ENCODE results near the gene JAM2. TPM values are rescaled to one million over a fixed set of nuclear protein-coding genes. Genes with fewer than 3 reads are reported as not detected.

Gene JAM2, protein sequence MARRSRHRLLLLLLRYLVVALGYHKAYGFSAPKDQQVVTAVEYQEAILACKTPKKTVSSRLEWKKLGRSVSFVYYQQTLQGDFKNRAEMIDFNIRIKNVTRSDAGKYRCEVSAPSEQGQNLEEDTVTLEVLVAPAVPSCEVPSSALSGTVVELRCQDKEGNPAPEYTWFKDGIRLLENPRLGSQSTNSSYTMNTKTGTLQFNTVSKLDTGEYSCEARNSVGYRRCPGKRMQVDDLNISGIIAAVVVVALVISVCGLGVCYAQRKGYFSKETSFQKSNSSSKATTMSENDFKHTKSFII
- 11.3 TPM for polyA plus RNA-seq
- long read RNA-seq, donor 1, partial matches to known transcripts, result 218 of 480 reads
- long read RNA-seq, donor 1, other reads (novel, unspliced or antisense), result 261 of 480 reads
- long read RNA-seq, donor 2, result 0 reads
- long read RNA-seq, donor 3, partial matches to known transcripts, result 0 of 2 reads
- long read RNA-seq, donor 3, other reads (novel, unspliced or antisense), result 0 of 2 reads
- long read RNA-seq, donor 4, result 0 reads
- long read RNA-seq, donor 5, partial matches to known transcripts, result 0 of 1 reads
- long read RNA-seq, donor 5, other reads (novel, unspliced or antisense), result 0 of 1 reads
- long read RNA-seq, donor 6, result 0 reads
- long read RNA-seq, donor 7, partial matches to known transcripts, result 0 of 1 reads
- long read RNA-seq, donor 7, other reads (novel, unspliced or antisense), result 0 of 1 reads
- long read RNA-seq, donor 8, partial matches to known transcripts, result 7 of 9 reads
- long read RNA-seq, donor 8, other reads (novel, unspliced or antisense), result 0 of 9 reads
- long read RNA-seq, donor 9, partial matches to known transcripts, result 561 of 1,196 reads
- long read RNA-seq, donor 9, other reads (novel, unspliced or antisense), result 635 of 1,196 reads
- long read RNA-seq, donor 10, partial matches to known transcripts, result 216 of 1,297 reads
- long read RNA-seq, donor 10, other reads (novel, unspliced or antisense), result 1,081 of 1,297 reads
- long read RNA-seq, donor 11, partial matches to known transcripts, result 407 of 864 reads
- long read RNA-seq, donor 11, other reads (novel, unspliced or antisense), result 456 of 864 reads

- Histone ChIP-seq H3K4me1 (ENCODE audit: control insufficient read depth, insufficient read depth, low read length) (no peaks in the 10 kb centered on the region), H3K27me3 (ENCODE audit: control insufficient read depth, insufficient read depth, low read length) (peaks cover 38% of the 10 kb centered on the region), H3K4me3 (ENCODE audit: low read length) (peak within 1 kb of the TSS; percentile 55), H3K27ac (ENCODE audit: low read length) (peak within 1 kb of the TSS; percentile 45), H3K9me3 (ENCODE audit: control insufficient read depth, low read depth, low read length) (no peaks in the 10 kb centered on the region), H3K36me3 (ENCODE audit: control insufficient read depth, insufficient read depth, low read length) (no peaks in the 10 kb centered on the region)
- 0% methylated on average over 1 of the region's 41 CpGs for WGBS (ENCODE audit: insufficient coverage, low lambda C conversion rate)
- DNase-seq, result peak in 1 of 2 donors; percentile 25
Observed at GRCh38 chr21:25638660-25639550, at the start of gene JAM2. TSS of gene JAM2 (plus strand) at chr21:25639258. CDS start at chr21:25639822, 564 bp downstream.

- Histone ChIP-seq H3K4me1 (ENCODE audit: control insufficient read depth, insufficient read depth, low read length) (no peaks in the 10 kb centered on the region), H3K9me3 (ENCODE audit: control insufficient read depth, low read depth, low read length) (no peaks in the 10 kb centered on the region), H3K36me3 (ENCODE audit: control insufficient read depth, insufficient read depth, low read length) (peaks cover 57% of the 10 kb centered on the region), H3K4me3 (ENCODE audit: low read length) (no peak overlapping the region), H3K27ac (ENCODE audit: low read length) (no peak overlapping the region), H3K27me3 (ENCODE audit: control insufficient read depth, insufficient read depth, low read length) (no peaks in the 10 kb centered on the region)
- DNase-seq, result no peak
- WGBS (ENCODE audit: insufficient coverage, low lambda C conversion rate), result 86% methylated on average over 1 of the region's 1 CpG
Observed at GRCh38 chr21:25589887-25590286, 49.2 kb upstream of the JAM2 start.

DNA sequence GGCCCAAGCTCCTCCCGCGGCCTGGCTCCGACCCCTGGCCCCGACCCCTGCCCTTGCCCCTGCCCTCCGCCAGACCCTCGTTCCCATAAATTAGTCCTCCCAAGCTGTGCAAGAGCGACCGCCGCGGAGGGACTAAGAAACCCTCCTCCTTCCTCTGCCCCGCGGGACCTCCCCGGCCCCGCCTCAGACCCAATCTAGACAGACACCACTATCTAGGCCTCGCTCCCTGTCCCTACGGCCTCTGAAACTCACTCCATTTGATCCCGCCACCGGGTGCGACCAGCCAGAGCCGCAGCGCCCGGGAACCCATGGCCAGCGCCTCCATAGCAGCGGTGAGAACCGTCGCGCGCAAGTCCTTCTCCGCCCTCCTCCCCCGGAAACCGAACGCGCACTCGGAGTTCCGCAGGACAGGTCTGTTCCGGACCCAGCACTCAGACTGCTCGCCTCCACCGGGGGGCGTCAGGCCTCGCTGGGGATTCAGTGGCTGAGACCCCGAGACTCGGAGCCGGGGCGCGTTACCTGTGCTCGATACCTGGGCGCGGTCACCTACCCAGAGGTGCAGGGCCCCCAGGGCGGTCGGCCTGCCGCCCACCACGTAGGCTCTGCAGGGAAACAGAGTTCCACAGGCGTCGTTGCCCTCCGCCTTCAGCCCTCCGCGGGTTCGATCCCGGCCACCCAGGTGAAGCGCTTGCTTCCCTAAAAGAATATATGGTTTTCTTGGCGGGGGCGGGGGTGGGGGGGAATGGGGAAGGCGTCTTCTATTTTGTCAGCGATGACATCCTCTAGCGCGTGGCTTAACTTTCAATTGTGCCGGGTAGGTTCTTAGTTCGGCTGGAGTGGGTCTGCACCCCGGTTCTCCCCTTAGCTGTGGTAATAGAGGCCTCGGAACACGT, 31.7 kb upstream of the JAM2 start, which contains the start of gene MRPL39:
TSS of gene MRPL39 (minus strand) at position 331 of the 893 bp plus-strand sequence. CDS start at position 325, 6 bp downstream.
- H3K27me3 ChIP-seq (ENCODE audit: control insufficient read depth, insufficient read depth, low read length), result no peaks in the 10 kb centered on the region
- peaks cover 9% of the 10 kb centered on the region for H3K4me1 ChIP-seq (ENCODE audit: control insufficient read depth, insufficient read depth, low read length)
- H3K36me3 ChIP-seq (ENCODE audit: control insufficient read depth, insufficient read depth, low read length), result peaks cover 21% of the 10 kb centered on the region
- WGBS (ENCODE audit: insufficient coverage, low lambda C conversion rate), result no CpG with 5 or more reads among the region's 71 CpGs
- DNase-seq, result peak; percentile 84 to 90
- peak within 1 kb of the TSS; percentile 96 for H3K4me3 ChIP-seq (ENCODE audit: low read length)
- H3K27ac ChIP-seq (ENCODE audit: low read length), result peak within 1 kb of the TSS; percentile 92
- H3K9me3 ChIP-seq (ENCODE audit: control insufficient read depth, low read depth, low read length), result no peaks in the 10 kb centered on the region

GRCh38 chr21:25608044-25608737, 30.9 kb upstream of the JAM2 start:
- Histone ChIP-seq H3K27me3 (ENCODE audit: control insufficient read depth, insufficient read depth, low read length) (no peaks in the 10 kb centered on the region), H3K4me1 (ENCODE audit: control insufficient read depth, insufficient read depth, low read length) (peaks cover 9% of the 10 kb centered on the region), H3K4me3 (ENCODE audit: low read length) (peak overlapping the region; percentile 96), H3K36me3 (ENCODE audit: control insufficient read depth, insufficient read depth, low read length) (peaks cover 14% of the 10 kb centered on the region), H3K27ac (ENCODE audit: low read length) (no peak overlapping the region), H3K9me3 (ENCODE audit: control insufficient read depth, low read depth, low read length) (no peaks in the 10 kb centered on the region)
- DNase-seq, result peak; percentile 61 to 76
- 60% methylated on average over 1 of the region's 18 CpGs for WGBS (ENCODE audit: insufficient coverage, low lambda C conversion rate)

DNA sequence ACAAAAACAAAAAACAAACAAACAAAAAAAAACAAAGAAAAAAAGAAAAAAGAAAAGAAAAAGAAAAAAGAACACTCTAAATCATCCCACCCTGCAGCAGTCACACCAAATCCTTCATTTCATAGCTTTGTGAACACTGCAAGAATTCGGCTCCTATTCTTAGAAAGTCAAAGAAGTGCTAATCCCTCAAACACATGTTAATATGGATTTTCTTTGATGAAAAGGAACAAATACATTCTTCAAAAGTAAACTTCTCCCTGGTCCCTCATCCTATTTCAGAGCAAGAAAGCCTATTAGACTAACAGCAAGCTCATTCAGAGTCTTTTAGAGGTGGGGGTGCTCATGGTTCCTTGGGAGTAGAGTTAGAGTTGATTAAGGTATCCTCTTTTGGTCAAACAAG, 24.6 kb upstream of the JAM2 start:
- no peak for DNase-seq
- Histone ChIP-seq H3K27me3 (ENCODE audit: control insufficient read depth, insufficient read depth, low read length) (no peaks in the 10 kb centered on the region), H3K9me3 (ENCODE audit: control insufficient read depth, low read depth, low read length) (no peaks in the 10 kb centered on the region), H3K27ac (ENCODE audit: low read length) (no peak overlapping the region), H3K4me1 (ENCODE audit: control insufficient read depth, insufficient read depth, low read length) (no peaks in the 10 kb centered on the region), H3K4me3 (ENCODE audit: low read length) (no peak overlapping the region), H3K36me3 (ENCODE audit: control insufficient read depth, insufficient read depth, low read length) (no peaks in the 10 kb centered on the region)
- WGBS (ENCODE audit: insufficient coverage, low lambda C conversion rate), result no CpG with 5 or more reads among the region's 1 CpG

- no peaks in the 10 kb centered on the region for H3K27me3 ChIP-seq (ENCODE audit: control insufficient read depth, insufficient read depth, low read length)
- 90% methylated on average over 3 of the region's 3 CpGs for WGBS (ENCODE audit: insufficient coverage, low lambda C conversion rate)
- no peaks in the 10 kb centered on the region for H3K9me3 ChIP-seq (ENCODE audit: control insufficient read depth, low read depth, low read length)
- H3K36me3 ChIP-seq (ENCODE audit: control insufficient read depth, insufficient read depth, low read length), result no peaks in the 10 kb centered on the region
- H3K27ac ChIP-seq (ENCODE audit: low read length), result no peak overlapping the region
- H3K4me3 ChIP-seq (ENCODE audit: low read length), result no peak overlapping the region
- DNase-seq, result no peak
- H3K4me1 ChIP-seq (ENCODE audit: control insufficient read depth, insufficient read depth, low read length), result no peaks in the 10 kb centered on the region
Observed at GRCh38 chr21:25615880-25616279, 23.2 kb upstream of the JAM2 start.

- no peak for DNase-seq
- Histone ChIP-seq H3K4me1 (ENCODE audit: control insufficient read depth, insufficient read depth, low read length) (no peaks in the 10 kb centered on the region), H3K27ac (ENCODE audit: low read length) (no peak overlapping the region), H3K36me3 (ENCODE audit: control insufficient read depth, insufficient read depth, low read length) (no peaks in the 10 kb centered on the region), H3K9me3 (ENCODE audit: control insufficient read depth, low read depth, low read length) (no peaks in the 10 kb centered on the region), H3K27me3 (ENCODE audit: control insufficient read depth, insufficient read depth, low read length) (no peaks in the 10 kb centered on the region), H3K4me3 (ENCODE audit: low read length) (no peak overlapping the region)
- no CpG with 5 or more reads among the region's 2 CpGs for WGBS (ENCODE audit: insufficient coverage, low lambda C conversion rate)
Observed at GRCh38 chr21:25619198-25619597, 19.9 kb upstream of the JAM2 start.

GRCh38 chr21:25624511-25624910, 14.5 kb upstream of the JAM2 start:
- no peaks in the 10 kb centered on the region for H3K9me3 ChIP-seq (ENCODE audit: control insufficient read depth, low read depth, low read length)
- no peak overlapping the region for H3K27ac ChIP-seq (ENCODE audit: low read length)
- no peaks in the 10 kb centered on the region for H3K36me3 ChIP-seq (ENCODE audit: control insufficient read depth, insufficient read depth, low read length)
- no peaks in the 10 kb centered on the region for H3K4me1 ChIP-seq (ENCODE audit: control insufficient read depth, insufficient read depth, low read length)
- no peak for DNase-seq
- no peak overlapping the region for H3K4me3 ChIP-seq (ENCODE audit: low read length)
- no peaks in the 10 kb centered on the region for H3K27me3 ChIP-seq (ENCODE audit: control insufficient read depth, insufficient read depth, low read length)
- no CpG with 5 or more reads among the region's 4 CpGs for WGBS (ENCODE audit: insufficient coverage, low lambda C conversion rate)

Measured in large intestine (tissue), 12 donors.